K562 (cell line): ENCODE results near the gene RSPH6A.

ENCODE experiments used
- ATF7 ChIP-seq: fragments of 450-650 bp; IDR thresholded peaks from 2 replicates; pipeline ENCODE4 v1.7.1; 2014; ENCODE audit warnings: mild to moderate bottlenecking, moderate library complexity
- CREB1 ChIP-seq, 2 experiments: sonication (generic) in 1 of 2; formaldehyde crosslinking in 1 of 2; IDR thresholded peaks; 2 replicates each; pipeline versions ENCODE4 v1.6.1 to v1.8.0; 2012 to 2022; ENCODE audit warnings: inconsistent platforms in 1 of 2, mild to moderate bottlenecking in 1 of 2, missing genetic modification reagents in 1 of 2, moderate library complexity in 1 of 2
- MXI1 ChIP-seq: IDR thresholded peaks from 2 replicates; pipeline ENCODE4 v1.6.1; 2011; ENCODE audit warnings: low read depth, mild to moderate bottlenecking, improper control_type of control experiment, low read length
- ZNF407 ChIP-seq: fragments of 450-650 bp; IDR thresholded peaks from 2 replicates; pipeline ENCODE4 v1.6.1; 2016; ENCODE audit warnings: low read depth
- TF ChIP-seq, protein P1 (sequence below): sonication (generic); formaldehyde crosslinking; IDR thresholded peaks from 2 replicates; pipeline ENCODE4 v1.8.0; 2022; ENCODE audit warnings: missing genetic modification reagents, mild to moderate bottlenecking, moderate library complexity, borderline replicate concordance

- no peak for TF ChIP-seq ZNF407
- TF ChIP-seq MXI1, result no peak
- TF ChIP-seq, protein P1, sequence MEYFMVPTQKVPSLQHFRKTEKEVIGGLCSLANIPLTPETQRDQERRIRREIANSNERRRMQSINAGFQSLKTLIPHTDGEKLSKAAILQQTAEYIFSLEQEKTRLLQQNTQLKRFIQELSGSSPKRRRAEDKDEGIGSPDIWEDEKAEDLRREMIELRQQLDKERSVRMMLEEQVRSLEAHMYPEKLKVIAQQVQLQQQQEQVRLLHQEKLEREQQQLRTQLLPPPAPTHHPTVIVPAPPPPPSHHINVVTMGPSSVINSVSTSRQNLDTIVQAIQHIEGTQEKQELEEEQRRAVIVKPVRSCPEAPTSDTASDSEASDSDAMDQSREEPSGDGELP (CRISPR knock-in tag), result no peak
- no peak for TF ChIP-seq ATF7
- no peak for TF ChIP-seq CREB1 (IDR thresholded peaks at IDR 0.05)
- no peak for TF ChIP-seq CREB1 (CRISPR knock-in tag; IDR thresholded peaks at IDR 0.05)
Measured at GRCh38 chr19:45754323-45754722, 60.8 kb downstream of the RSPH6A start.
